Smooth muscle cell (in vitro differentiated cells): Measurements from ENCODE around the gene PPP2R3C. TPM values are rescaled to one million over a fixed set of nuclear protein-coding genes. Genes with fewer than 3 reads are reported as not detected.

ENCODE experiments used
- DNase-seq: peaks from one replicate; lab custom pipeline; 2025; ENCODE audit not compliant: unreplicated experiment; lab: John Stamatoyannopoulos, UW
- H2AFZ ChIP-seq: fragments of 200-600 bp; sonication (generic); 2 replicates; pipeline ENCODE4 v1.6.0; 2016; ENCODE audit warnings: antibody characterized with exemption, low read depth, mild to moderate bottlenecking
- H3F3A ChIP-seq: fragments of 200-600 bp; sonication (generic); 2 replicates; pipeline ENCODE4 v1.6.0; 2017; ENCODE audit warnings: antibody characterized with exemption, low read depth
- H3K27ac ChIP-seq: fragments of 200-600 bp; sonication (generic); 2 replicates; pipeline ENCODE4 v1.5.1; 2016; ENCODE audit warnings: low read depth, mild to moderate bottlenecking
- H3K27me3 ChIP-seq: fragments of 200-600 bp; sonication (generic); 2 replicates; pipeline ENCODE4 v1.6.1; 2016; ENCODE audit warnings: low read depth, mild to moderate bottlenecking
- H3K36me3 ChIP-seq: fragments of 200-600 bp; sonication (generic); 2 replicates; pipeline ENCODE4 v1.5.1; 2016; ENCODE audit warnings: low read depth
- H3K4me1 ChIP-seq: fragments of 200-600 bp; sonication (generic); 2 replicates; pipeline ENCODE4 v1.5.1; 2016; ENCODE audit warnings: low read depth
- H3K4me2 ChIP-seq: fragments of 200-600 bp; sonication (generic); 2 replicates; pipeline ENCODE4 v1.6.0; 2016; ENCODE audit warnings: mild to moderate bottlenecking
- H3K4me3 ChIP-seq: fragments of 200-600 bp; sonication (generic); 2 replicates; pipeline ENCODE4 v1.5.1; 2016; ENCODE audit warnings: mild to moderate bottlenecking
- H3K79me2 ChIP-seq: fragments of 200-600 bp; sonication (generic); 2 replicates; pipeline ENCODE4 v1.6.0; 2016; ENCODE audit warnings: low read depth, mild to moderate bottlenecking
- H3K9ac ChIP-seq: fragments of 200-600 bp; sonication (generic); 2 replicates; pipeline ENCODE4 v1.6.0; 2016; ENCODE audit warnings: low read depth
- H3K9me3 ChIP-seq: fragments of 200-600 bp; sonication (generic); replicated peaks from 2 replicates; pipeline ENCODE4 v1.5.1; 2016; ENCODE audit warnings: low read depth
- H4K20me1 ChIP-seq: fragments of 200-600 bp; sonication (generic); 2 replicates; pipeline ENCODE4 v1.6.0; 2016; ENCODE audit warnings: low read depth
- WGBS: methylation state at CpG from one replicate; pipeline ENCODE4 v1.1.7; 2016; ENCODE audit warnings: low lambda C conversion rate; 5-methylcytosine and 5-hydroxymethylcytosine counted together
- polyA plus RNA-seq: library from polyadenylated mRNA; unstranded; fragments of >200 nt; fragmentation: Nextera tagmentation; extraction: Ambion mirVana; gene quantifications from 2 replicates; pipeline ENCODE4 v1.2.1, GENCODE V29; 2016
- total RNA-seq: library from RNA; depleted of rRNA; stranded (reverse); fragments of >200 nt; gene quantifications from 2 replicates; pipeline ENCODE4 v1.2.3, GENCODE V29; 2014
- TF ChIP-seq, protein P1 (sequence below): fragments of 200-600 bp; sonication (generic); IDR thresholded peaks from 2 replicates; pipeline ENCODE4 v1.5.1; 2017; ENCODE audit warnings: borderline replicate concordance, mild to moderate bottlenecking, antibody characterized with exemption; ENCODE audit not compliant: insufficient read depth, poor library complexity, severe bottlenecking

PPP2R3C gene
- total and polyA plus RNA-seq, 2 experiments from 2014 or later: 32.3 to 35.6 TPM

DNA sequence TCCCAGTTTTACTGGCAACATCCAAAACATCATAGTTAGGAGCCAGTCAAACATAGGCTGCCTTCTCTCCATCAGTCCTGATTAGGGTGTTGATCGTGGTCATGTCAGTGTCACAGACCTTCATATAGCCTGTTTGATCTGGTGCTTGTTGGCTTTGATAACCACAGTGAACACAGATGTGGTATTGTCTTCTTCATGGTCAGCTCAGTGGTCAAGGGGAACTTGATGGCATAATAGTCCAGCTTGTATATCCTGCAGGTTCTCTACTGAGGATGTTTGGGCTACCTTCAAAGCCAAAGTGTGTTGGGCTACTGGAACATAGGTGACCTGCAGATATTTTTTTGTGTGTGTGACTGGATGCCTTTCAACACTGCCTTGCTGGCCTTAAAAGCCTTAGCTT, 22.2 kb upstream of the PPP2R3C start:
- DNase-seq: no peak
- H3K27me3 ChIP-seq: no peaks in the 10 kb centered on the region
- H3K4me1 ChIP-seq: no peaks in the 10 kb centered on the region
- H3K27ac ChIP-seq: no peak overlapping the region
- no peaks in the 10 kb centered on the region for H3K36me3 ChIP-seq
- no peak overlapping the region for H3K4me3 ChIP-seq
- no CpG with 5 or more reads among the region's 1 CpG for WGBS
- H3K4me2 ChIP-seq: no peak overlapping the region
- no peaks in the 10 kb centered on the region for H3K9me3 ChIP-seq
- H2AFZ ChIP-seq: no peak overlapping the region
- no peak overlapping the region for H3K9ac ChIP-seq
- no peaks in the 10 kb centered on the region for H4K20me1 ChIP-seq
- no peaks in the 10 kb centered on the region for H3K79me2 ChIP-seq
- TF ChIP-seq, protein P1, sequence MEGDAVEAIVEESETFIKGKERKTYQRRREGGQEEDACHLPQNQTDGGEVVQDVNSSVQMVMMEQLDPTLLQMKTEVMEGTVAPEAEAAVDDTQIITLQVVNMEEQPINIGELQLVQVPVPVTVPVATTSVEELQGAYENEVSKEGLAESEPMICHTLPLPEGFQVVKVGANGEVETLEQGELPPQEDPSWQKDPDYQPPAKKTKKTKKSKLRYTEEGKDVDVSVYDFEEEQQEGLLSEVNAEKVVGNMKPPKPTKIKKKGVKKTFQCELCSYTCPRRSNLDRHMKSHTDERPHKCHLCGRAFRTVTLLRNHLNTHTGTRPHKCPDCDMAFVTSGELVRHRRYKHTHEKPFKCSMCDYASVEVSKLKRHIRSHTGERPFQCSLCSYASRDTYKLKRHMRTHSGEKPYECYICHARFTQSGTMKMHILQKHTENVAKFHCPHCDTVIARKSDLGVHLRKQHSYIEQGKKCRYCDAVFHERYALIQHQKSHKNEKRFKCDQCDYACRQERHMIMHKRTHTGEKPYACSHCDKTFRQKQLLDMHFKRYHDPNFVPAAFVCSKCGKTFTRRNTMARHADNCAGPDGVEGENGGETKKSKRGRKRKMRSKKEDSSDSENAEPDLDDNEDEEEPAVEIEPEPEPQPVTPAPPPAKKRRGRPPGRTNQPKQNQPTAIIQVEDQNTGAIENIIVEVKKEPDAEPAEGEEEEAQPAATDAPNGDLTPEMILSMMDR: no peak
- H3F3A ChIP-seq: no peaks in the 10 kb centered on the region

DNA sequence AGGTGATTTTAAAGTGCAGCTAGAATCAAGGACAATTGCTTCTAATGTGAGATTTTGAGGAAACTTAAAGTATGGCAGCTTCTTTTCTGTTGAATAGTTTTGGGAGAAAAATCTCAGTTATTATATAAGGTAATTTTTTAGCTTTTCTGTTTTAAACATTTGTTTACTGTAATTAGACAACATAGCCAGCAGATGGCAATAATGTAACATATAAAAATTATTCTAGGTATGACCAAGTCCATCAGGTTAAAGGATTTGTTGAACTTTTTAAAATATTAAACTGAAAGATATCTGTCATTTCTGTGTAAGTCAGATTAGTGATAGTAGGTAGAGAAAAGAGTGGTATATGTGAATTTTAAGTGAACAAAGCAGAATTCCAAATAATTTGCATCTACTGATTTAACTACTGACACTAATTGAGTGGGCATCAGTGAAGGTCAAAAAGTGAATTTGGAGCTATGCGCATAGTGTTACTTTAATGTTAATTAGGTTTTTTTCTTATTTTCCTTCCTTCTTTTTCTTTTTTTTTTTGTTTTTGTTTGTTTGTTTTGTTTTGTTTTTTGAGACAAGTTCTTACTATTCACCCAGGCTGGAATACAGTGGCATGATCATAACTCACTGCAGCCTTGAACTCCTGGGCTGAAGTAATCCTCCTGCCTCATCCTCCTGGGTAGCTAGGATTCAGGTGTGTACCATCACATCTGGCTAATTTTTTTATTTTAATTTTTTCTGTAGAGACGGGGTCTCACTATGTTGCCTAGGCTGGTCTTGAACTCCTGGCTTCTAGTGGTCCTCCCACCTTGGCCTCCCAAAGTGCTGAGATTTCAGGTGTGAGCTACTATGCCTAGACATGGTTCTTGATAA, 19.2 kb upstream of the PPP2R3C start:
- Histone ChIP-seq H3F3A (no peaks in the 10 kb centered on the region), H3K4me3 (no peak overlapping the region), H3K27me3 (no peaks in the 10 kb centered on the region), H4K20me1 (no peaks in the 10 kb centered on the region), H3K4me1 (no peaks in the 10 kb centered on the region), H2AFZ (no peak overlapping the region), H3K79me2 (no peaks in the 10 kb centered on the region), H3K9me3 (no peaks in the 10 kb centered on the region), H3K36me3 (no peaks in the 10 kb centered on the region), H3K4me2 (no peak overlapping the region), H3K9ac (no peak overlapping the region), H3K27ac (no peak overlapping the region)
- no CpG with 5 or more reads among the region's 2 CpGs for WGBS
- TF ChIP-seq, protein P1: no peak
- DNase-seq: no peak

DNA sequence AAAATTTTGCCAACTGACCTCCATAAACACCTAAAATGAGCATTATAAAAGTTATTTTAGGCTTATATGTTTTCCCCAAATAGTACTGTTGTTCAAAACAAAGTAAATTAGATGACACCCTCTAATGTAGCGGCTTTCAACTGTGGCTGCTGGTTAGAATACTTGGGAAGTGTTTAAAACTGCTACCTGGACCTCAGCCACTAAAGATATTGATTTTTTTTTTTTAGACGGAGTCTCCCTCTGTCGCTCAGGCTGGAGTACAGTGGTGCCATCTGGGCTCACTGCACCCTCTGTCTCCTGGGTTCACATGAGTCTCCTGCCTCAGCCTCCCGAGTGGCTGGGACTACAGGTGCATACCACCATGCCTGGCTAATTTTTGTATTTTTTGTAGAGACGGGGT, 16.8 kb upstream of the PPP2R3C start:
- H3K27me3 ChIP-seq: no peaks in the 10 kb centered on the region
- no peaks in the 10 kb centered on the region for H3F3A ChIP-seq
- H3K9ac ChIP-seq: no peak overlapping the region
- no CpG with 5 or more reads among the region's 5 CpGs for WGBS
- no peaks in the 10 kb centered on the region for H3K36me3 ChIP-seq
- H3K9me3 ChIP-seq: no peaks in the 10 kb centered on the region
- TF ChIP-seq, protein P1: no peak
- no peak for DNase-seq
- H3K27ac ChIP-seq: no peak overlapping the region
- no peaks in the 10 kb centered on the region for H4K20me1 ChIP-seq
- peaks cover under 1% of the 10 kb centered on the region for H3K79me2 ChIP-seq
- no peak overlapping the region for H3K4me3 ChIP-seq
- H2AFZ ChIP-seq: no peak overlapping the region
- no peak overlapping the region for H3K4me2 ChIP-seq
- no peaks in the 10 kb centered on the region for H3K4me1 ChIP-seq
